HG03060 (cell line): ENCODE measurements around the gene ATP6V1F.

Experiments used
- ATAC-seq: cut with Tn5 transposase; IDR thresholded peaks from one replicate; pipeline ENCODE4 v1.9.1; 2021; ENCODE audit warnings: low read depth, moderate number of reproducible peaks; ENCODE audit not compliant: unreplicated experiment

The ATP6V1F gene

GRCh38 chr7:128867241-128867640, 4.6 kb downstream of the ATP6V1F start:
- ATAC-seq, result no peak

- no peak for ATAC-seq
These were observed 5.4 kb downstream of the ATP6V1F start for GRCh38 chr7:128867842-128868623.

DNA sequence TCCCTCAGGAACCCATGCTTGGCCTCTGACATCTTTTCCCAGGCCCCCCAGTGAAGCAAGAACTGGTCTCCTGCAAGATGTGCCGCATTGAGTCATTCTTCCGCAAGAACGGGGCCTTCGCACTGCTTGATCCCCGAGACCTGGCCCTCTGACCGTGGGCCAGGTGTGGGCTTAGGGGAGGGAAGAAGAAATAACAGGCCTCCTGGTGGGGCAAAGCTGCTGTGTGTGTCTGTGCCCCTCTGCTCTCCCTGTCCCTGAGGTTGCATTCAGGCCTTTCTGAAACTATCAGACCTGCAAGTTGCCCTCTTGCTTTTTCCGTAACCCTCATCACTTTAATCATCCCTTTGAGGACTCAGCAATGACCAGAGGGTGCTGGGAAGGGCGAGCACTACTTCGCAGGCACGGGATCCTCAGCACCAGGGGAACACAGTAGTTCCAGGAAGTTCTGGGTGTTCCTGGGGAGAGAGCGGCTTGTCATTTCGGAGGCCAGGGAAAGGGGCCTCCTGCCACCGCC, 6.0 kb downstream of the ATP6V1F start:
- ATAC-seq, result no peak

DNA sequence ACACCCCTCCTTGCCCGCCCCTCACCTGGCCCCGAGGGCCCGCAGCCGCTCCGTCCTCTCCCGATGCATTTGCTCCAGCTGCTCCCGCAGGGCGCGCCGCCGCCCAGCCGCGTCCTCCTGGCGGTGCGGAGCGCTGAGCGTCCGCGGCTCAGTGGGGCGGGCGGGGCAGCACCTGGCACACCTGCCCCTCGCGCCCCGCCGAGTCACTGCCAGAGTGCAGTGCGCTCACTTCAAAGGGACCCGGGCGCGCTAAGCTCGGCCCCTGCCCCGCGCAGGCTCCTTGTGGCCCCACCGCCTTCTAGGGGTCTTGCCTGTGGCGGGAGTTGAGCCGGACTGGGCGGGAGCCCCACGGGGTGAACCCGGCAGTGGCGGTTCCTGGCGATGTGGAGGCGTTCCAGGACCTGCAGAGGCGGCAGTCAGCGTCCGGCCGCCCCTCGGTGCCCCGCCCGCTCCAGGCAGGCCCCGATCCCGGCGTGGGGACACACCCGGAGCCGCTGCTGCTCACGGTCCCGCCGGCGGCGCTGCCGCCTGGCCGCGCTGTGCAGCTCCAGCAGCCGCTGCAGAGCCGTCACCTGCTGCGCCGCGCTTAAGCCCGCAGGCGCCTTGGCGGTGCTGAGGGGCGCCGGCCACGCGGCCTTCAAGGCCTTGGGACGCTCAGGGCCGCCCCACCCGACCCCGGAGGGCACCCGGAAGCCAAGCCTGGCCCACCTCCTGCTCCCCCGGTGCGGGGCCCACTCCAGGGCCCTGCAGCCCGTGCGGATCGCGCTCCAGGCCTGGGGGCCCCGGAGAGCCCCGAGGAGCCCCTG, 6.7 kb downstream of the ATP6V1F start:
- no peak for ATAC-seq

- ATAC-seq, result no peak
These were observed 7.3 kb downstream of the ATP6V1F start for GRCh38 chr7:128869944-128870285.

GRCh38 chr7:128871050-128871449, 8.4 kb downstream of the ATP6V1F start:
- no peak for ATAC-seq

- no peak for ATAC-seq
These were observed 9.8 kb downstream of the ATP6V1F start for GRCh38 chr7:128872394-128872824.

DNA sequence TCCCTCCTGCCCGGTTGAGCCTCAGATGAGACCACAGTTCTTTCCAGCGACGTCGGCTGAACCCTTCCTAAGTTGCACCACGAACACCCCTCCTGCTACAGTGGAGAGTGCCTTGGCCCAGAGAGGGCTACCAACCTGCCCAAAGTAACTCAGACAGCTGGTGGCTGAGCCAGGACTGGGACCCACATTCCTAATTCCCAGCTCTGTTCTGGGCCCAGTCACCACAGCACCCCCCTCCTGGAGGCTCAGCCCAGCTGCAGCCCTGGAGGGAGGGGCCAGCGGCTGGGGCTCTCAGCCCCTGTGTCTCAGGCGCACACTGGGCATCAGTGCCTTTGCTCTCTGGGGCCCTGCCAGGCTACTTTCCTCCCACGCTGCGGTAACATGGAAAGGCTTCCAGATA, 10.6 kb downstream of the ATP6V1F start:
- no peak for ATAC-seq

DNA sequence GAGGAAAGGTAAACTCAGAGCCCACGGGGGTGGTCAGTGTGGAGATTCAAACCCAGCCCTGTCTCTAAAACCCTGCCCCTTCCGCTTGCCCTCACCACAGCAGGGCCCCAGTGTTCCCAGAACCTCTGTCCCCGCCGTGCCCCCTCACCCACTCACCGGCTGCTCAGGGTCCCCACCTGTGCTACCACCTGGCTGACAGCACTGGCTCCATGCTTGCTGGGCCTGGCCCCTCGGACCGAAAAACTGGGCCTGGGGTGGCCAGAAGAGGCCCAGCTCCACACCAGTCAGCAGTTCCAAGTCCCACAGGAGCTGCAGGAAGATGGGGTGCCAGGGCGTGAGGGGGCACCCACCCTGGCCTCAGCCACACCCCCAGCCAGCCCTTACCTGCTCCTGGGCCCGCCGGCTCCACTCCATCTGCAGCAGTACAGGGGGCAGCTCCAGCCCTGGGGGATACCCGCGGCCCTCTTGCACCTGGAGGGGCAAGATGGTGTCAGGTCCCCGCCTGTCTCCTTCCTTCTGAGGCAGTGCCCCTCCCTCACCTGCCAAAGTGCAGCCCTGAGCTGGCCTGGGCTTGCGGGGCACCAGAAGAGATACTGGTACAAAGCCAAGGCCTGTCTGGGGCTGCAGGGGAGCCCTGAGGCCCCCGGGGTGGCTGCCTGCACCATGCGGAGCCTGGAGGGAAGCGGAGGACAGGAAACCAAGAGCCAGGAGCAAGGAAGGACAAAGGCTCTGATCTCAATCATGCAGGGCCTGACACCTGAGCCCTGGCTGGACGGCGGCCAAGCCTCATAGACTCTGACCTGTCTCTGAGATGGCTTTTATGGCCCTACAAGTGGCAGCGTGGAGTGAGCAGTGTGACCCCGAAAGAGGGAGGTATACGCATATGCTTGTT, 11.7 kb downstream of the ATP6V1F start:
- no peak for ATAC-seq

DNA sequence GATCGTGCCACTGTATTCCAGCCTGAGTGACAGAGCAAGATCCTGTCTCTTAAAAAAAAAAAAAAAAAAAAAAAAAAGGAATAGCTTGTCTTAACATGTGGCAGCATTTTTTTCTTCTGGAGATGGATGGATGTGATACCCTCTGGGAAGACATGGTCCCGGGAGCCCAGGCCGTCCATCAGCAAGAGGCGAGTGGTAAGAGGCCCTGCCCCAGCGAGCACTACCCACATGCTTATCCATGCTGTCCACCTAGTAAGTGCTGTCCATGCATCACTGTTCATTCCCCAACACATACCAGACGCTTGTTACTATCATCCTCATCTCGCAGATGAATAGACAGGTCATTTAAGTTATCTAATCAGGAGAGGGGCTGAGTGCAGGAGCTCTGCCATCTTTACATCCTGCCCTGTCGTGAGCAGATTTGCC, 12.9 kb downstream of the ATP6V1F start:
- ATAC-seq, result no peak

DNA sequence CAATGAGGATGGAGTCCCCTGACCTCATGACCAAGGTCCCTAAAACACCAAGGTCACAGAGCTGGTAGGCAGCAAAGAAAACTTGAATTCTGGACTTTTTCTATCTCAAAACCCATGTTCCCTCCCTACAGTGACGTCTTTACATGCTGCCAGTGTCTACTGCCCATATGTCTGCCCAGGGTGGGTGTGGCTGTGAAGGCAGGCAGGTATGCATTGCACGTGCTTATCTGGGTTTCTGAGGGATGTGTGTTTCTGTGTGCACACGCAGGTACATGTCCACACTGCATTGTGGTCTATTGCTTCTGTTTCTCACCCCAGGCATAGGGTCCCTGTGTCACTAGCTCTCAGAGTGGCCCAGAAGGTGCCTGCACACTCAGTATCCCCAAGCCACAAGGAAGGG, 13.5 kb downstream of the ATP6V1F start:
- no peak for ATAC-seq

DNA sequence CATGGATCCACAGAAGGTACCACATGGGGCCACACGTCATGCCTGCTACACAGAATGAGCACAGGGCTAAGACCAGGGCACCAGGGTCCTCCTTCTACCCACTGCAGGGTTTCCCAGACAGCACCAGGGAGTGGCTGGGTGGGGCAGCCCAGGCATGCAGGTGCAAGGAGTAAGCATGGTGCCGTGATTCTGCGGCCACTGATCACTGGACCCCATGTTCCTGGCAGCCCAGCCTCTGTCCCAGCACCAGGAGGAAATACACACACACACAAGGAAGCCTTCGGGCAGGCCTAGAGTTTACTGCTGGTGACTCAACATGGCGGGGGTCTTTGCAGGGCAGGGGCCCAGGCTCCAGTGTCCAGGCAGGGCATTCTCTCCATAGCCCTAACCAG, 13.9 kb downstream of the ATP6V1F start:
- no peak for ATAC-seq

DNA sequence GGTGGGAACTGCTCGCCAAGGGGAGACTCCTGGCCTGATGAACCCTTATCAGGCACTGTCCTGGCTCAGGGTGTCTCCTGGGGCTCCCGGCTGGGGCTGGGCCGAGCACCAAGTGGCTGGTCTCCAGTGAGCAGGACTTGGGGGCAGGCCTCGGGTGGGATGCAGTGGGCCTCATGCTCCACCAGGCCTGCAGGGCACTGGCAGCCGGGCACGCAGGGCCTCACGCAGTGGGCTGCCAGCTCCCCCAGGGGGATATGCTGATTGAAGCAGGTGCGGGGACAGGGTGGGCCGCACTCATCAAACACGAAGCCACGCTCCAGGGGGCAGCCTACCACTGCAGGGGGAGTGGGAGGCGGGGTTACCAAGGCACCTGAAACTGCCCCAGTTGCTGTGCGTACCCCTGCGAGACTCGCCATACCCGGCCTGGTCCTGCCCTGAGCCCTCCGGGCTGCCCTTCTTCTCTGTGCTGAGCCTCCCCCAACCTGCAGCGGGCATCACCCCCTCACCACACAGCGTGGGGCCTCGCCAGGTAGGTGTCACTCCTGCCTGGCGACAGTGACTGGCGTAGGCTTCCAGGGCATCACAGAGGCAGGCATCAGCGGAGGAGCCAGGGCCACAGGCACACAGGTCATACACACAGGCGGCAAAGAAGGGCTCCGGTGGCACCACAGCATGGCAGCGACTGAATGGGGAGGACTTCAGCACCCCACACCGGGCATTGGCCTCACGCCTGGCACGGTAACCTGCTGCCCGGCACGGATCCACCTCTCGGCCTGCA, 14.5 kb downstream of the ATP6V1F start:
- ATAC-seq, result no peak

DNA sequence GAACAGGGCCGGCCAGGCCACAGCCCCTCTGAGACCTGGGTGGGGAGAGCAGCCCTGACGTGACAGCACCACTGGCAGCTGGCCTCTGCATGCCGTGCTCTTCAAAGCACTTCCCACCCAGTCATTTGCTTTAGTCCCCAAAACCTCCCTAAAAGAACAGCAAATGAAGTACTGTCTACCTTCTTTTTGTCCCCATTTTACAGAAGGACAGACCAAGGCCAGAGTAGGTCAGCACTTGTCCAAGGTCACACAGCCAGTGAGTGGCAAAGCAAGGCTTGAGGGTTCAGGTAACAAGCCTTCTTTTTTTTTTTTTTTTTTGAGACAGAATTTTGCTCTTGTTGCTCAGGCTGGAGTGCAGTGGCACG, 15.1 kb downstream of the ATP6V1F start:
- no peak for ATAC-seq

GRCh38 chr7:128878226-128879105, 15.8 kb downstream of the ATP6V1F start:
- ATAC-seq, result no peak

DNA sequence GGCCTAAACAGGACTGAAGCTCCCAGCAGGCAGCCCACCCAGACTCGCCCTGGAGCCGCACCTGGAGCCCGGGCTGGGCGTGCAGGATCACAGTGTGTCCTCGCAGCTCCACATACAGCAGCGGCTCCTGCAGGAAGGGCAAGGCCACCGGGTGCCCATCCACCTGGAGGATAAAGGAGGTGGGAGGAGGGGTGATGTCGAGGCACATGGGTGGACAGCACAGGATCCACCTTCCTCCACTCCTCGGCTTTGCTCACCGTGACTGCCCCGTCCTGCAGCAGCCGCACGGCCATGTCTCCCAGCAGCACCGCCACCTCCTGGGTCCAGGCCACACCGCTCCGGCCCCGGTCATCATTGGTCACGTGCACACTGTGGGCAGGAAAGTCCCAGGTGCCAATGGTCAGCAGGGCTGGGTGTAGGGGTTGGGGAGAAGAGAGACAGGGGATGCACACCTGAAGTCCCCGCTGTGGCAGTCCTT, 16.8 kb downstream of the ATP6V1F start:
- no peak for ATAC-seq

GRCh38 chr7:128879939-128880746, 17.5 kb downstream of the ATP6V1F start:
- no peak for ATAC-seq

GRCh38 chr7:128880791-128881457, 18.3 kb downstream of the ATP6V1F start:
- ATAC-seq, result no peak
